Liver (tissue), 9 donors: Measurements from ENCODE around the gene NACAD. TPM values are rescaled to one million over a fixed set of nuclear protein-coding genes. Genes with fewer than 3 reads are reported as not detected.

Source experiments
- DNase-seq: peaks from one replicate; pipeline ENCODE4 v3.0.0-alpha.2; 2017; ENCODE audit warnings: low spot score
- H3K27ac ChIP-seq, 2 donors: one replicate each; pipeline ENCODE4 v1.7.0; 2013; ENCODE audit warnings: inconsistent platforms in 2 of 2, low read length in 2 of 2, control low read depth in 1 of 2, low read depth in 1 of 2, mild to moderate bottlenecking in 1 of 2
- H3K27me3 ChIP-seq, 4 donors: one replicate each; pipeline versions ENCODE4 v1.6.1 to v1.7.0; 2013; ENCODE audit warnings: low read length in 3 of 4, inconsistent platforms in 1 of 4, mild to moderate bottlenecking in 1 of 4, moderate library complexity in 1 of 4; ENCODE audit not compliant: control insufficient read depth in 4 of 4, insufficient read depth in 4 of 4
- H3K36me3 ChIP-seq, 4 donors: one replicate each; pipeline versions ENCODE4 v1.6.1 to v1.7.0; 2013; ENCODE audit warnings: low read length in 3 of 4, mild to moderate bottlenecking in 3 of 4, low read depth in 1 of 4, moderate library complexity in 1 of 4; ENCODE audit not compliant: control insufficient read depth in 4 of 4, insufficient read depth in 3 of 4
- H3K4me1 ChIP-seq, 4 donors: one replicate each; pipeline versions ENCODE4 v1.6.1 to v1.7.0; 2013; ENCODE audit warnings: low read length in 3 of 4, mild to moderate bottlenecking in 3 of 4, moderate library complexity in 1 of 4; ENCODE audit not compliant: control insufficient read depth in 4 of 4, insufficient read depth in 4 of 4
- H3K4me3 ChIP-seq, 3 donors: one replicate each; pipeline versions ENCODE4 v1.6.1 to v1.7.0; 2013; ENCODE audit warnings: low read length in 3 of 3, control low read depth in 1 of 3, low read depth in 1 of 3, mild to moderate bottlenecking in 1 of 3
- H3K9ac ChIP-seq, 2 donors: one replicate each; pipeline ENCODE4 v1.7.0; 2013; ENCODE audit warnings: low read length in 2 of 2, mild to moderate bottlenecking in 2 of 2, moderate library complexity in 2 of 2, control low read depth in 1 of 2, low read depth in 1 of 2
- H3K9me3 ChIP-seq, 4 donors: one replicate each; pipeline versions ENCODE4 v1.6.1 to v1.7.0; 2013; ENCODE audit warnings: low read length in 3 of 4; ENCODE audit not compliant: control insufficient read depth in 4 of 4
- CTCF ChIP-seq: fragments of 150-350 bp; IDR thresholded peaks from 2 replicates; pipeline ENCODE4 v1.5.1; 2017; ENCODE audit warnings: improper control_type of control experiment, low read depth, low read length; ENCODE audit not compliant: missing input control
- FOXA1 ChIP-seq: IDR thresholded peaks from 2 replicates; pipeline ENCODE4 v1.6.1; 2016; ENCODE audit warnings: antibody characterized with exemption
- FOXA2 ChIP-seq: IDR thresholded peaks from 2 replicates; pipeline ENCODE4 v1.6.1; 2016; ENCODE audit warnings: antibody characterized with exemption
- HNF4A ChIP-seq, 2 donors: conservative IDR thresholded peaks; 2 replicates each; pipeline ENCODE4 v1.6.1; 2016; ENCODE audit warnings: antibody characterized with exemption in 2 of 2, mild to moderate bottlenecking in 2 of 2
- HNF4G ChIP-seq: IDR thresholded peaks from 2 replicates; pipeline ENCODE4 v1.6.1; 2016; ENCODE audit warnings: antibody characterized with exemption
- JUND ChIP-seq, 2 donors: IDR thresholded peaks; 2 replicates each; pipeline ENCODE4 v1.6.1; 2016; ENCODE audit warnings: antibody characterized with exemption in 2 of 2
- MAX ChIP-seq: IDR thresholded peaks from 2 replicates; pipeline ENCODE4 v1.6.1; 2016; ENCODE audit warnings: antibody characterized with exemption
- NR2F2 ChIP-seq: IDR thresholded peaks from 2 replicates; pipeline ENCODE4 v1.6.1; 2016; ENCODE audit warnings: antibody characterized with exemption
- RAD21 ChIP-seq, 2 donors: IDR thresholded peaks; 2 replicates each; pipeline ENCODE4 v1.6.1; 2016; ENCODE audit warnings: antibody characterized with exemption in 2 of 2, mild to moderate bottlenecking in 2 of 2
- SP1 ChIP-seq: IDR thresholded peaks from 2 replicates; pipeline ENCODE4 v1.6.1; 2018; ENCODE audit warnings: antibody characterized with exemption, mild to moderate bottlenecking
- TAF1 ChIP-seq: conservative IDR thresholded peaks from 2 replicates; pipeline ENCODE4 v1.6.1; 2016; ENCODE audit warnings: antibody characterized with exemption, mild to moderate bottlenecking
- YY1 ChIP-seq: IDR thresholded peaks from 2 replicates; pipeline ENCODE4 v1.6.1; 2016; ENCODE audit warnings: antibody characterized with exemption, mild to moderate bottlenecking
- ZBTB33 ChIP-seq: IDR thresholded peaks from 2 replicates; pipeline ENCODE4 v1.6.1; 2016; ENCODE audit warnings: antibody characterized with exemption
- WGBS: extraction: QIAGEN DNeasy Blood & Tissue Kit; methylation state at CpG from one replicate; pipeline ENCODE4 v1.1.7; 2013; 5-methylcytosine and 5-hydroxymethylcytosine counted together
- polyA plus RNA-seq, 2 donors: library from polyadenylated mRNA; stranded (reverse) in 1 of 2; unstranded in 1 of 2; fragments of 200-250 nt in 1 of 2; fragments of >200 nt in 1 of 2; fragmentation: Nextera tagmentation in 1 of 2; extraction: Ambion mirVana in 1 of 2; gene quantifications; one replicate each; pipeline versions ENCODE4 v1.2.1 to v1.2.3, GENCODE V29; 2013 to 2015
- total RNA-seq, 2 donors: library from RNA; depleted of rRNA; stranded (reverse); fragments of >200 nt; gene quantifications; one replicate each; pipeline ENCODE4 v1.2.3, GENCODE V29; 2014
- donor health status: healthy.
- donor health status: healthy.
- donor health status: healthy.
- donor health status: healthy.
- donor health status: healthy.

NACAD gene
- total and polyA plus RNA-seq, 4 donors = 0.03 to 0.14 (median 0.09) TPM

DNA sequence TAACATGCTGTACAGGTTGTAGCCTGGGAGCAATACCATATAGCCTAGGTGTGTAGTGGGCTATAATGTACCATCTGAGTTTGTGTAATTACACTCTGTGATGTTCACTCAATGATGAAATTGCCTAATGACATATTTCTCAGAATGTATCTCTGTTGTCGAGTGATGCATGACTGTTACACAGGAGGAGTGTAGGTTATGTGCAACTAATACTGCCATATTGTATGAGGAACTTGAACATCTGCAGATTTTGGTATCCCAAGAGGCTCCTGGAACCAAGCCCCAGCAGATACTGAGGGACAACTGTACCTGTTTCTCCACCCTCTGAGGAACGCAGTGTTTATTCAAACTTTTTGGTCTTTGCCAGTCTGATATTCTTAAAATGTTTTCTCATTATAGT, 38.6 kb downstream of the NACAD start:
- Histone ChIP-seq H3K4me3 (no peak overlapping the region), H3K27ac (no peak overlapping the region), H3K36me3 (peaks cover 1 to 12% (median 7%) of the 10 kb centered on the region in 4 donors), H3K27me3 (no peaks in the 10 kb centered on the region), H3K9me3 (no peaks in the 10 kb centered on the region), H3K4me1 (no peaks in the 10 kb centered on the region), H3K9ac (no peak overlapping the region)
- TF ChIP-seq CTCF (no peak), NR2F2 (no peak), YY1 (no peak), FOXA2 (no peak), FOXA1 (no peak)
- 99% methylated on average over 2 of the region's 2 CpGs for WGBS
- DNase-seq = no peak

DNA sequence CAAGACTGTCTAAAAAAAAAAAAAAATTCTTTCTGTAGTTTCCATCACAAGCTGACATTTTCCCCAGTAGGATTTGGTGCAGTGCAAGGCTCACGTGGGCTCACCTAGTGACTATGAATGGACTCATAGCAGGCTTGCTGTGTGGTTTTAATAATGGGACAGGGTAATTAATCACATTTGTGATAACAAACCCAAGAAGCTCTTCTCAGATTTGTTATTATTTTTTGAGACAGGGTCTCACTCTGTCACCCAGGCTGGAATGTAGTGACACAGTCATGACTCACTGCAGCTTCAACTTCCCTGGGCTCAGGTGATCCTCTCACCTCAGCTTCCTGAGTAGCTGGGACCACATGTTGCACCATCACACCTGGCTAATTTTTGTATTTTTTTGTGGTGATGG, 40.0 kb downstream of the NACAD start:
- WGBS = 97% methylated on average over 1 of the region's 1 CpG
- Histone ChIP-seq H3K4me3 (no peak overlapping the region), H3K9me3 (no peaks in the 10 kb centered on the region), H3K27ac (no peak overlapping the region), H3K4me1 (no peaks in the 10 kb centered on the region), H3K27me3 (no peaks in the 10 kb centered on the region), H3K36me3 (peaks cover 2 to 12% (median 10%) of the 10 kb centered on the region in 4 donors), H3K9ac (no peak overlapping the region)
- no peak for DNase-seq
- TF ChIP-seq NR2F2 (no peak), HNF4G (no peak)

DNA sequence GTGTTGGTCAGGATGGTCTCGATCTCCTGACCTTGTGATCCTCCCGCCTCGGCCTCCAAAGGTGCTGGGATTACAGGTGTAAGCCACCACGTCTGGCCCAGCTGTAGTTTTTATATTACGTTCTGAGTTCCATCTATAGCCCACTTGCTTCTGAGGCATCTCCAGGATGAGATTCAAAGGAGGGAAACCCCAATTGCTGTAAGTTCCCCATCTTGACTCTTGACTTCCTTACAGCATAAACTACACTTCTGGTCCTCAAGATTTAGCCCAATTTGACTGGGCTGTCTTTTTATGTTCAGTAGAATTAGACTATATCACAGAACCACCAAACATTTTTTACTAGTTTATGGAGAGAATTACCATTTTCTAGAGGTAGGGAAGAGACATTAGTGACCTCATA, 44.4 kb downstream of the NACAD start:
- peaks cover 3 to 40% (median 18%) of the 10 kb centered on the region in 4 donors for H3K36me3 ChIP-seq
- DNase-seq = no peak

More for the DNA sequence above, 44.4 kb downstream of the NACAD start:
- WGBS = 88% methylated on average over 5 of the region's 5 CpGs
- Histone ChIP-seq H3K9ac (no peak overlapping the region), H3K27me3 (no peaks in the 10 kb centered on the region), H3K27ac (no peak overlapping the region), H3K4me1 (no peaks in the 10 kb centered on the region), H3K4me3 (no peak overlapping the region), H3K9me3 (no peaks in the 10 kb centered on the region)
- TF ChIP-seq MAX = no peak
- TF ChIP-seq CTCF = no peak
- TF ChIP-seq ZBTB33 = no peak
- TF ChIP-seq SP1 = no peak
- no peak for TF ChIP-seq YY1
- TF ChIP-seq HNF4G = no peak
- no peak for TF ChIP-seq HNF4A (conservative IDR thresholded peaks at IDR 0.05)
- TF ChIP-seq TAF1 = no peak
- no peak for TF ChIP-seq FOXA1
- no peak for TF ChIP-seq RAD21 (IDR thresholded peaks at IDR 0.05)
- no peak for TF ChIP-seq JUND (IDR thresholded peaks at IDR 0.05)
